RCC 7860 (cell line): Measurements from ENCODE around the gene MEG3.

Experiments
- DNase-seq: peaks from one replicate; pipeline ENCODE4 v3.0.0-alpha.2; 2015; ENCODE audit warnings: low spot score
- FAIRE-seq: peaks from 2 replicates; lab custom pipeline; 2012; peaks lifted over from hg19 to GRCh38; lab: Jason Lieb, UNC

MEG3 gene

DNA sequence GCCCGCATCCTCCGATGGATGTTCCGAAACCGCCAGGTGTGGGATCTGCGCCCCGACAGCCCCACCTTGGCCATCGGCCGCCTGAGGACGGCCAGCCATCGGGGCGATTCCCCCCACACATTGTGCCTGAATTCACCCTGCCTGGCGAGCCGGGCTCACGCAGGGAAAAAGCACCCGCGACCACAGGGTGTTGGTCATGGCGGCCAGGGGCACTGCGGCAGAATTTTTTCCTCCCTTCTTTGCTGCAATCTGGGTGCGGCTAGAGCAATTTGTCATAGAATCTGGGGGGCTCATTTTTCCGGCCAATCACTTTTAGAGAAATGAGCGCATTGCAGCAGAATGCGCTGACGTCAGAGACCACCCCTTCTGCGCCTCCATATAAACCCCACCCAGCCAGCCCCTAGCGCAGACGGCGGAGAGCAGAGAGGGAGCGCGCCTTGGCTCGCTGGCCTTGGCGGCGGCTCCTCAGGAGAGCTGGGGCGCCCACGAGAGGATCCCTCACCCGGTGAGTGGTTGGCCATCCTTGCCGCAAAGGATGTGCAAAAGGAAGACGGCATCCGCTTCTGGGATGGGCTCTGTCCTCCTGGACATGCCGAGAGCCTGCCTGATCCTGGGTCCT is at the start of gene MEG3:
Gene MEG3 (plus strand): TSS at position 406 of the 619 bp plus-strand sequence.
- no peak for DNase-seq

DNA sequence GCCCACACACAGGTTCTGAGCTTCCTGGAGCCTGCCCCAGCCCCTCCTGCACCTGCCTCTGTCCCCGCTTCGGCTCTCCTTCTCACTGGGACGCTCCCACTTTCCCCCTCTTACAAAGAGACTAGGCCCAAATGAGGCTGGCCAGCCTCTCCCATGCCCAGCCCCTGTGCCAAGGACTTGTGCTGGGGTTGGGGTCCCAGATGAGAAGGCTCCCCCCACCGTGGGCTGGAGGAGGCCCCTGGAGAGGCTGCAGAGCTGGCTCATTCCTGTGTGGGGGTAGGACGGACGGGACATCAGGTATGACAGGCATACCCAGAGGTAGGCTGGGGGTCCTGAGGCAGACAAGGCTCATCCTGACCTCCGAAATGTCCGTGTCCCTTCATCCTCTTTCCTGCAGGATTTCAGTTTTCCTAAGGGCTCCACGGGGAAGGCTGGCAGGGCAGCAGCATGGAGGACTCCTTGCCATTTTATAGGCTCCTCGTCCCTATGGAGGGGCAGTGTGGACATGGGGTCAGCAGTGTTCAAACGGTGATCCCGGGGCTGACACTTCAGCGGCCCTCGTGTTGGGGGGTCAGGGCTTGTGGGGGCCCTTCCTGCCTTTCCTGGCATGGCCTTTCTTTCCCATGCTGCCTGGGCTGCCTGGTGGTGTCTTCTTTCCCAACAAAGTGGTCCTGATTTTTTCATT is 49.1 kb upstream of the MEG3 start:
- DNase-seq: no peak
- no peak for FAIRE-seq

More for the DNA sequence above, at the start of gene MEG3:
- FAIRE-seq: no peak

DNA sequence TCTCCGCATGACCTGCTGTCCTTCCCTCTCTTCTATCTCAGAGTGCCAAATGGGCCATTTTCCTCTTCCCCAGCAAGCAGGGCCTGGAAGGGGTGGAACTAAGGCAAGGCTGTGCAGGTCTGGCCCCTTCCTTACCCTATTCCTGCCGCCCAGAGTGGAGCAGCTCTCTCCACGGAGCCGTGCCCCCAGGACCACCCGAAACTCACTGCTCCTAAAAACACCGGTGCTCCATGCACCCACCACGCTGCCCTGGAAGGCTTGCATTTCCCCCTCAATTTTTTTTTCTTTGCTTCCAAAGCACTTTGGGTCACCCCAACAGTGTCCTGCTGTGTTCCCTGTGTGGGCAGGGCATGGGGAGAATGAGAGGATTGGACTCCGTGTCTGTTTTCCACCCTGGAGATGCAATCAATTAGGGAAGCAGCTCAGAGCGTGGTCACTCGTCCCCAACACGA is 48.5 kb upstream of the MEG3 start:
- FAIRE-seq (no peak), DNase-seq (no peak)

DNA sequence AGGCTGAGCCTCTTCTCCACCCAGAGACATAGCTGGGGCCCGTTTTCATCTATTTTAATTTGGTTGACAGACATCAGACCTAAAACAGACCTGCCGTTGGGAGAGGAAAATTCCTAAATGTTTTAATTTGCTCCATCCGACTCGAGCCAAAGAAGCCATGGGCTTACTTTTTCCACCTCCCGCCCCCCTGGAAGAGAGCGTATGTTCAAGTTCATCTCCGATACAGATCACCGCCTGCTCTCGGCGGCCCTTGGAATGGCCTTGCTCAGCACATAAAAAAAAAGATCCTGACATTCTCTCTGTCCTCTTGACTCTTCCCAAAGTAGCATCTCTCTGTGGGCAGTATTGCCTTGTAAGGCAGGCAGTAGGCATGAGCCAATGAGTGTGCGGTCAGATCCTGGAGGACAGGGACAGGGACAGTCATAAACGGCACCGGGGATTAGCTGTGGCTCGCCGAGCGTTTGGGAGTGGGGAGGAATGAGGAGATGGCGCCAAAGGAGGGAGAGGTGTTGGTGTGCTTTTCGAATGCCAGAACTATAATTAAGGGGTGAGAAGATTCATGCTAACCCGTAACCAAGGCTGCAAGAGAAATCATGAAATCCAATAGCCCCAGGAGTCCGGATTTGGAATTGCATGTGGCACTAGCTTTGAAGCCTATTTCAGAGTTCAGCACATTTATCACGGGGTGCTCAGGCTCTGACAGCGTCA is 47.9 kb upstream of the MEG3 start:
- no peak for FAIRE-seq
- DNase-seq: no peak

DNA sequence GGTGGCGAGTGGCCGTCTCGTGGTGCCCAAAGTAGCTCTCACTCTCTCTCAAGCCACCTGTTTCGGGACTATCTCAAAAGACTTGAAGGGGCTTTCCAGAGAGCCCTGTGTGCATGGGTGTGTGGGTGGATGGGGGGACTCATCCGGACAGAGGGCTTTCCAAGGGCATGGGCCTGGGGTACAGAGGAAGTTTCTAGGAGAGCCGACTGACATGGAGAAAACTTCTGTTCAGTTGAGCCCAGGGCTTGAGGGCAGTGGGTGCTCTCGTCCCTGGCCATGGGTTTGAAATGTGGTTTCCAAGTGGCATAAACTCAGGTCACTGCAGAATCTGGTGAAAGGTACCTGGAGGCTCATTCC is 47.4 kb upstream of the MEG3 start:
- no peak for FAIRE-seq
- no peak for DNase-seq

DNA sequence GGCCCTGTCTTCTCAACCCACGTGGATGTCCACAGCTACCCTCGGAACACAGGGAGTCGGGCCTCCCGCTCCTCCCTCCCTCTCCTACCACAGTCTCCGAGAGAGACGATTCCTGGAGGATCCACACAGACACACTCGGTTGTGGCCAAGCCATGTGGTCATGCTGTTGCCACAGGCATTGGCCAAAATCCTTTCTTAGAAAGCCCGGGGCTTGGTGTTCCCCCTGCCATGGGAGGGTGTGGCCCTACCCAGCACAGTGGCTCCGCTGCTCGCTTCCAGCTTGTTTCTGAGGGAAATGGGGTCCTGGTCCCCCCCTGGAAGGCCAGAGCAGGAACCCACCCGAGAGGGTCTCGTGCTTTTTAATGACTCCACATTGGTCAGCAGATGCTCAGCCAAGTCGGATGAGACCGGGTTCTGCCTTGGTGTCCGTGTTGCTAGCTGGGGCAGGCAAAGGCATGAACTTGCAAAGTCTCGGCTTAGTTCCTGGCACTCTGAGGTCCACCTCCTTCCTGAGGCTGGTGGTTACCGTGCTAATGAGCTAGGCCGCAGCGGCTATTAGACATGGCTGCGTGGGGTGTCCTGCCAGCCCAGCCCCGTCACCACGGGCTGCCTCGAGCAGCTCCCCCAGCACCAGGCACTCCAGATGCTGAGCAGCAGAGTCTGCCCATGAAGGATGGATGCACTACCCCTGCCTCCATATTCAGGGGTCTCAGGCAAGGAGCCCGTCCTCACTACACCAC is 46.8 kb upstream of the MEG3 start:
- FAIRE-seq (no peak), DNase-seq (no peak)

DNA sequence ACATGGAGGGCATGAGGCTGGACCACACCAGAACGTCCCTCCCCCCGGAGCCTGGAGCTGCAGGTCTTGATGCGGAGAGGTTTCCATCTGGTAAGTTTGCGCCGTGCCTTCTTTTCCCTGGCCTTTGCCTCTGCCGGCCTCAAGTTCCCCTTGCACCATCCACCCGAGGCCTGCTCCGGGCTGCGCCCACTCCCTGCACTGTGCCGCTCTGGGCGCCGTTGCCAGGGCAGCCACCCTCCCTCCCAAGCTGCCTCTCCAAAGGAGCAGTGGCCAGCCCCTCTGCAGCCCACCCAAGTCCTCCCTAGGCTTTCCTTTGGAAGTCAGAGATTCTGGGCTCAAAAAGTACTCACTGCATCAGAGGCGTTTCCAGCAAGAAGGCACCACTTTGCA is 46.2 kb upstream of the MEG3 start:
- no peak for FAIRE-seq
- no peak for DNase-seq

DNA sequence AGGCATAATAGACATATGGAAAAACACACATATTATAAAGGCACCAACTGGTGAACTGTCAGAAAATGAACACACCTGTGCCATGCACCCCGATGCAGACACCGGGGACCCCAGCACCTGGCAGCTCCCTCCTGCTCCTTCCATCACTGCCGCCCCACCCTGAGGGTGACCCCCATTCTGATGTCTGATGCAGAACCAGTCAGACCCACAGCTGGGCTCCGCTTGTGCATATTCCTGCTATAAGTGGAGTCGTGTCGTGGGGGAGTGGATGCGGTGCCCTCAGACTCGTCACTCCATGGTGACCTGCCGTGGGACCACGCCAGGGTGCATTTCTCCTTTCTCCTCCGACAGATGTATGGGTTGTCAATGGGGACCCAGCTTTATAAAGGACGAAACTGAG is 45.7 kb upstream of the MEG3 start:
- DNase-seq (no peak), FAIRE-seq (no peak)

DNA sequence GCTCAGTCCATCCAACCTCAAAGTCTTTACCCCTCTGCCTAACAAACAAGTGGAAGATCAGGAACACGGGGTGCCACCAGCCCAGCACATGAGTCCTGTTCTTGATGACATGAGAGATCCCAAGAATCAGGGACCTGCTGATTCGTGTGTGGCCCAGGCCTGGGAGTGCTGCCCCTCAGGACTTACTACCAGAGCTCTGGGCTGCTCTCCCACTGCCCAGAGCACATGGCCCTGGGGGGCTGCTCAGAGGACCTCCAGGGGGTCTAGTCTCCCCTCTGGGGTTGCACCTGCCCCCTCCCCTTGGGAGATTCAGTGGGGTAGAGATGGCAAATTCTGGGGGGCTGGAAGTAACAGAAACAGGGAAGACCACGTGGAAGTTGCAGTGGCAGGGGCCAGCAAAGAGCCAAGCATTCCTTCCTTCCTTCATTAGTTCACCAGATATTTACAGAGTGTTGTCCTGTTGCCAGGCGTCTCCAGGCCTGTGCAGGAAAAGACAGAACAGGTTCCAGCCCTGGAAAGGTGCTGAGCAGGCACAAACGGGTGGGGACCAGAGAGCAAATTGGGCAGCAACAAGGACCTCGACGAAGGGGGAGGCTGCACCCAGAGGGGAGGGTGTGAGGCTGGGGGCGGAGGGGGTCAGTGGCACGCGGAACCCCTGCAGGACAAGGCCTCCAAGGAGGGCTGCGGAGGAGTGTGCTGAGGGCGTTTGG is 45.1 kb upstream of the MEG3 start:
- no peak for FAIRE-seq
- DNase-seq: no peak

DNA sequence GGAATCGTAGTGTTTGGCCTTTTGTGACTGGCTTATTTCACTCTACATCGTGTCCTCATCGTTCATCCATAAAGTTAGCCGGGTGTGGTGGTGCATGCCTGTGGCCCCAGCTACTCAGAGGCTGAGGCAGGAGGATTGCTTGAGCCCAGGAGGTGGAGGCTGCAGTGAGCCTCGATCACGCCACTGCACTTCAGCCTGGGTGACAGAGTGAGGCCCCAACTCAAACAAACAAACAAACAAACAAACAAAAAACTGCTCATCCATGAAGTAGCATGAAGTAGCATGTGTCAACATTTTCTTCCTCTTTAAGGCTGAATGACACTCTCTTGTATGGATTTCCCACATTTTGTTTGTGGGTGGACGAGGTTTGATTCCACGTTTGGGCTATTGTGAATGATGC is 44.0 kb upstream of the MEG3 start:
- DNase-seq: no peak
- no peak for FAIRE-seq

DNA sequence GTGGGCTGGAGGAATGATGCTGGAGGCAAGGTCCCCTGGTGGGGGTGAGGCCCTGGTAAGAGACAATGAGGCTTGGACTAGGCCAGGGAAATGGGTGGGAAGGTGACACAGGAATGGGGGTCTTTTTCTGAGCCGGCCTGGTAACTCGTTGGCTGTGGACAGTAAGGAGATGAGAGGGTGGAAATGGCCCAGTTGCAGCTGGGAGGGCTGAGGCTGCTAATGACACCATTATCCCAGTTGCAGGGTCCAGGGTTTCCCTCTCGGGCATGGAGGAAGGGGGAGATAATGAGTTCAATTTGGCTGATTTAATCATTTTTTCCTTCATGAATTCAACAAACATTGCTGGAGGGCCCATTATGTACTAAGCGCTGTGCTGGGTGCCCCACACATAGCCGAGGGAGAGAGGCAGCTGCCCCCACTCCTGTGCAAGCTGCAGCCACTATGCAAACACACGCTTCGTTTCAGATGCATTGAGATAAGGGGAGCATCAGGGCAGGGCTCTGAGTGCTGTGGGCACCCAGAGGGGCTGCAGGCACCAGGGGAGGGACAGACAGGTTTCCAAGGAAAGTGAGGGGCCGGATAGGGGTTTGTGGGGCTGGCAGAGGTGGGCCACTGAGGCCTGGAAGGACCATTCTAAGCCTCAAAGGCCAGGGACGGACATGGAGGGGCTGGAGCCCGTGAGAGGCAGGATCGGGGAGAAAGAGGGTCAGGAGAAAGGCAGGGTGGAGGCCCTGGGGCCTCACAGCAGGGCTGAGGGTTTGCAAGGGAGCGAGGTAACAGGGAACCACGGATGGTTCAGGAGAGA is 43.2 kb upstream of the MEG3 start:
- DNase-seq: no peak
- no peak for FAIRE-seq

DNA sequence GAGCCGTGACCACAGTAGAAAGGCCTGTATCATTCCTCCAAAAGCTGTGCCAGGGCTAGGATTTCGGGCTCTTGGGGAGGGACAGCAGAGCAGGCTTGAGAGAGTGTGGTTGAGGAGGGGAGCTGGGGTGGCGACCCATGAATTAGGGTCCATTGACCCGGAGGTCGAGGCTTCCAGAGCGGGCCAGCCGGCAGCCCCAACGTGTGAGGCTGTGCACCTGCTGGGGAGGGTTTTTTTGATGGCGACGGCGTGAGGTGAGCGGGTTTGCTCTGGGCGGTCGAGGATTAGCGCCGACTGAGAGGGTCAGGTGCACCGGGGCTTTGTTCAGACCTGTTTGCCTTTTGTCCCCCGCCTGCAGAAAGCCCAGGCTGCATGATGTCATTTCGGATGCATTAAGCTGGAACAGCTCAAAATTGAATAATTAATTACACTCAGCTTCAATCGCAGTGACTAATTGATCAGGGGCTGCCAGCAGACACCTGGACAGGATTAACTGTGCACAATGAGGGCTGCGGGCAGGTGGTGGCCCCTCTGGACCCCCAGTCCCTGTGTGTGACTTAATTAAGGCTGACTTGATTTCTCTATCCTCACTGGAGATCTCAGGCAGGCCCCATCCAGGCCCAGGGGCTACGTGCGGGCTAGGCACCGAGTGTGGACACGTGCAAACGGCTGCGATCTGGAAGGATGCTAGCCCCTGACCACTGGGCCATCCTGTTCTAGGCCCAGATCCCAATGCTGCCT is 42.1 kb upstream of the MEG3 start:
- FAIRE-seq (no peak), DNase-seq (no peak)

DNA sequence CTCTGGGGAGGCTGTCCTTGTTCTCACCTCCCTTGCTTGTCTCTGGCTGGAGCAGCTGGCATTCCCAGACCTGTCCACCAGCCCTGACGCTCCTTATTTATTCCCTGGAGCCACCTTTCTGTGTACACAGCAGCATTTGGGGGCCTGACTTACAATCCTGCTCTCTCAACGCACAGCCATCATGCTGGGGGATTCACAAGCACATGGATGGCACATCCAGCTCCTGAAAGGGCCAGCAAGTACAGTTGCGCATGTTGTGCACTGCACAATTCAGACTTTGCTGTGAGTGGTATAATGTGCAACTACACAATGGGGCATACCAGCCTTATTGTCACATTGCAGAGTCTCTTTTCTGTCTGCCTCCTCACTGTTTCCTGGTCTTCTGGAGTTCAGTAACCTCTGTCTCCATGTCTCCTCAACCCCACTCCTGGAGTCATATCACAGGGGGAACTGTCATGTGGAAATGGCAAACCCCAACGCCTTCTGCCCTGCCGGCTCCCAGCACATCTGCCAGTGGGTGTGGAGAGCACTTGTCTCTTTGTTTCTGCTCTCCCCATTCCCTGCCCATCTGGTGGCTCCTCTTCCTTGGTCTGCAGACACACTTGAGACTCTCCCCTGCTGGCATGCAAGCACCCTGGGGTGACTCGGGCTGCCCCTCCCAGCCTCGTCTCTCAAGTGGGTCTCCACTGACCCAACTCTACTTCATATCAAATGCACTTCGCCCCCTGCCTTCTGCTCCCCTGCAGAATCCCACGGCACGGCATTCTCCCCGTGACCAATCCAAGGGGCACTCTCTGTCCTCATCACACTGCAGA is 41.2 kb upstream of the MEG3 start:
- DNase-seq (no peak), FAIRE-seq (no peak)

DNA sequence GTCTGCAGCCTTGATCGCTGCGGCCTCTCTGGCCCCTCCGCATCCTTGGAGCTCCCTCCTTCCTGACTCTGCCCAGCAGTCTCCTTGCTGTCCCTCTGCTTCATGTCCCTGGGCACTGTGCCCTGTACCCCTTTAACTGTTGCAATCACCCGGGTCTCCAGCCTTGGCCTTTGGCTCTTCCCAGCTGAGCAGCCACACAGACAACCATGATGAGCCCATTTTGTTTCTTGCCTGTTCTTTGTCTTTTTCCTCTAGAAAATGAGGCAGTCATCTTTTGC is 40.6 kb upstream of the MEG3 start:
- DNase-seq: no peak
- FAIRE-seq: no peak

DNA sequence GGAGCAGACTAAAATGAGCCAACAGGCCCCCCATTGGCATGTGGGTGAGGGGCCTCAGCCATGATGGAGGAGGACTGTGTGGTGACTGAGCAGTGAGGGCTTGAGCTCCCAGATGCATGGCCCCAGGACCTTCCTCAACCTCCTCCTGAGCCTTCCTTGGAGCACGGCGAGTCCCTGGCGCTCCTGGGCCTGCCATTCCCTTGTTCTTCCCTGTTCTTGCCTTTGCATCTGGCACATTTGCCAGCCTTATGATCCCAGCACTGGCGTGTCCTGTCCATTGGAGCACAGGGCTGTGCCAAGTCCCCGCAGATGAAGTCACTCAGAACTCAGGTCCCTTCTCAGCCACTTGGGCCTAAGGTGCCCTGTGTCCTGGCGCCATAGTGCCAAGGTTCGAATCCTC is 40.3 kb upstream of the MEG3 start:
- FAIRE-seq (no peak), DNase-seq (no peak)

DNA sequence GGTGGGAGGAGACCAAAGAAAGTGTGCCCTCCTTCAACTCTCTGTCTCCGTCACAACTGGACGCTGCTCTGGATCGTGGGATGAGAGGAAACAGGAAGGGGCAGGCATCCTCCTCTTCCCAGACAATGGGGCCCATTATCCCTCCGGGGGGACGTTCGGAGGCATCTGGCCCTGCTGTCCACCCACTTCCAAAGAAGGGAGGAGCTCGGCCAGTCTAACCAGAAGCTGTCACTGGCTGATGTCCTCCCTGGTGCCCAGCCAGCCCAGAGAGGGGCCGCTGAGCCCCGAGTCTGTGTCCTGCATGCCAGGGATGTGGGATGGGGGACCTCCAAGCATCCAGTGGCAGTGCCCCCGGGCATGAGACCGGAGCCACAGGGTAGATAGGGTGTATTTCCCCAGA is 39.8 kb upstream of the MEG3 start:
- DNase-seq (no peak), FAIRE-seq (no peak)

DNA sequence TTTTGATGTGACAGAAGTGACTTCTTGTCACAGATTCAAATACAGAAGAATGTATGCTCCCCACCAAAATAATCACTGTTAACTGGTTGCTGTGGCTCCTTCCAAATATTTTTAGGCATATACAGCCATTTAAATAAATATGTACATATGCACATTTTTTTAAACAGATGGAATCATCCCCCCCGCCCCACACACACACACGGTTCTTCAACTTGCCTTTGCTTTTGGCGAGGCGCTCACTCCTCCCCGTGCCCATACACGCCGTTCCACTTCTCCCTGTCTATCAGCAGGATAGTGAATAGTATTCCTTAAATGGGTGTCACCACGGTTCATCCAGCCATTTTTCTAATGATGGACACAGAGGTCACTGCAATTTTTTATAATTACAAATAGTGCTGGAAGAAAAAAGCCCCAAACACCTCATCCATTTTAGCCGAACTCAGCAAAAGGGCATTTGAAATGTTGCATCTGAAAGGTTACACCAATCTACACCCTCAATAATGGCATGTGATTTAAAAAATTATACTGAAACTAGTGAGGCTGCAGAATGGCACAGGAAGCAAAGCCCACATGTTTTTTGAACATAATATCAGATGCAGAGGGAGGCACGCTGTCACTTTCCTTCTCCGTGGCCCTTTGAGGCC is 39.2 kb upstream of the MEG3 start:
- no peak for DNase-seq
- no peak for FAIRE-seq

DNA sequence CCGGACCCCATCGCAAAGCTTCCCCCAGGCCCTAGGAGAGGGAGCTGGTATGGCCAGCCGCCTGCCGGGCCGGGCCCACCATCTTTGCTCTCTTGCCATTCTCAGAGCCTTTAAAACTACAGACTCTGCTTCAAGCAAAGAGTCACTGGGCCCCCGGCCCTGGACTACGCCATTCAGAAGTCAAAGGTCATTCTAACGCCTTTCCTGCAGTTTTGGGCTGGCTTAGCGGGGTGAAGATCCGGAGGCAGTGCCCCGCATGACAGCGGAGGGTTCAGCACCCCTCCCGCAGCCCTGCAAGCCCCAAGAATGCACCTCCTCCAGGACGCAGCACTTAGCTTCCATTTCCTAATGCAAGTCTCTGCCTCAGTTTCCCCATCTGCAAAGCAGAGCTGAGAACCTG is 38.3 kb upstream of the MEG3 start:
- no peak for FAIRE-seq

More for the DNA sequence above, 38.3 kb upstream of the MEG3 start:
- no peak for DNase-seq
